GM06990 (cell line): ENCODE results near the gene RPL22L1.
"Not testable (repeated sequence)": the region's sequence is repeated elsewhere in the genome, so short reads cannot be mapped to it uniquely, and the experiment has no call there.

Source experiments
- DNase-seq: peaks from one replicate; pipeline ENCODE4 v3.0.0-alpha.2; 2011; ENCODE audit not compliant: insufficient read length; ENCODE audit errors: extremely low read depth
- H3K27me3 ChIP-seq: replicated peaks from 2 replicates; pipeline ENCODE4 v1.6.0; 2011; ENCODE audit warnings: low read length; ENCODE audit not compliant: control insufficient read depth, insufficient read depth
- H3K36me3 ChIP-seq: 2 replicates; pipeline ENCODE4 v1.5.1; 2011; ENCODE audit warnings: low read length; ENCODE audit not compliant: control insufficient read depth, insufficient read depth
- H3K4me3 ChIP-seq: replicated peaks from 2 replicates; pipeline ENCODE4 v1.5.1; 2011; ENCODE audit warnings: low read depth, mild to moderate bottlenecking, control low read depth, low read length
- CTCF ChIP-seq: IDR thresholded peaks from 2 replicates; pipeline ENCODE4 v1.5.1; 2011; ENCODE audit warnings: low read length, control low read depth, mild to moderate bottlenecking, inconsistent platforms; ENCODE audit not compliant: insufficient read depth, poor library complexity, severe bottlenecking

Gene RPL22L1

GRCh38 chr3:170889630-170890029 lies 19.6 kb upstream of the RPL22L1 start:
- no peaks in the 10 kb centered on the region for H3K27me3 ChIP-seq
- H3K4me3 ChIP-seq: no peak overlapping the region
- no peak for TF ChIP-seq CTCF
- DNase-seq: no peak
- no peaks in the 10 kb centered on the region for H3K36me3 ChIP-seq

- Histone ChIP-seq H3K36me3 (no peaks in the 10 kb centered on the region), H3K27me3 (no peaks in the 10 kb centered on the region), H3K4me3 (no peak overlapping the region)
- no peak for DNase-seq
- TF ChIP-seq CTCF: no peak
Observed at GRCh38 chr3:170889132-170889531, 19.1 kb upstream of the RPL22L1 start.

- H3K36me3 ChIP-seq, DNase-seq, H3K27me3 ChIP-seq, H3K4me3 ChIP-seq: not testable (repeated sequence)
Observed at GRCh38 chr3:170884109-170884930, 14.3 kb upstream of the RPL22L1 start.

- not testable (repeated sequence) for H3K36me3 ChIP-seq, DNase-seq, H3K4me3 ChIP-seq, H3K27me3 ChIP-seq
Observed at GRCh38 chr3:170878688-170879087, 8.7 kb upstream of the RPL22L1 start.

- not testable (repeated sequence) for H3K27me3 ChIP-seq, H3K36me3 ChIP-seq, H3K4me3 ChIP-seq, DNase-seq
Observed at GRCh38 chr3:170877311-170877710, 7.3 kb upstream of the RPL22L1 start.

- Histone ChIP-seq H3K4me3 (no peak overlapping the region), H3K36me3 (no peaks in the 10 kb centered on the region), H3K27me3 (no peaks in the 10 kb centered on the region)
- no peak for TF ChIP-seq CTCF
- no peak for DNase-seq
Observed at GRCh38 chr3:170876537-170876936, 6.5 kb upstream of the RPL22L1 start.

GRCh38 chr3:170869239-170869590 lies 780 bp downstream of the RPL22L1 start:
- TF ChIP-seq CTCF: no peak
- DNase-seq: no peak
- Histone ChIP-seq H3K27me3 (no peaks in the 10 kb centered on the region), H3K4me3 (peak overlapping the region; percentile 99), H3K36me3 (peaks cover 3% of the 10 kb centered on the region; the same call in 1 of the 2 replicates)
